ENCODE measurements around the gene LRRC56. TPM values are rescaled to one million over a fixed set of nuclear protein-coding genes. Genes with fewer than 3 reads are reported as not detected.
A peak's percentile ranks its signal among the peaks of the same experiment; 100 is the strongest.

LRRC56 gene
- total RNA-seq, 8 experiments from 2014 or later, result 0.75 to 7.6 (median 1.8) TPM

DNA sequence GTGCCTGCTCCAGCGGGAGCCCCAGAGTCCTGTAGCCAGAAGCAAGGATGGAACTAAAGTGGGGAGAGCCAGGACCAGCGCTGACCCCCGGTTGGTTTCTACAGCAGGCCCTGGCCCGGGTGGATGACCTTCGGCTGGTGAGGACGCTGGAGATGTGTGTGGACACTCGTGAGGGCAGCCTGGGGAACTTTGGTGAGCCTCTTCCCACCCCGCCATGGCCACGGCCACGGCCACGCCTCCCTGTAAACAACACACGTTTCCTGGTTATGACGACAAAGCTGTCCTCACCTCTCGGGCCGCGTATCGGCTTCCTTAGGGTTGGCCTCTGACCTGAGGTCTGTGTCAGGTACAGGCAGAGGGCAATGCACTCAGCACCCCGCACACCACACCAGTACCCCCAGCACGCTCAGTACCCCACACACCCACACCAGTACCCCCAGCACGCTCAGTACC is 4.1 kb downstream of the LRRC56 start:
- no CpG with 5 or more reads among the region's 20 CpGs for WGBS, 10 experiments
- Histone ChIP-seq H3K4me1 (replicated peaks in 1 of 2) (peaks cover 19 to 30% of the 10 kb centered on the region in 2 donors), H3K4me3 (no peak overlapping the region), H3K27ac (no peak overlapping the region)
- ATAC-seq (replicated peaks in 6 of 8), result no peak
- in situ Hi-C loops (cut with MboI; ENCODE audit: low pct_unique_long_range_greater_than_20kb in 2 of 9, low sequenced_read_pairs in 9 of 9, unreplicated experiment in 9 of 9), result no loop called here

DNA sequence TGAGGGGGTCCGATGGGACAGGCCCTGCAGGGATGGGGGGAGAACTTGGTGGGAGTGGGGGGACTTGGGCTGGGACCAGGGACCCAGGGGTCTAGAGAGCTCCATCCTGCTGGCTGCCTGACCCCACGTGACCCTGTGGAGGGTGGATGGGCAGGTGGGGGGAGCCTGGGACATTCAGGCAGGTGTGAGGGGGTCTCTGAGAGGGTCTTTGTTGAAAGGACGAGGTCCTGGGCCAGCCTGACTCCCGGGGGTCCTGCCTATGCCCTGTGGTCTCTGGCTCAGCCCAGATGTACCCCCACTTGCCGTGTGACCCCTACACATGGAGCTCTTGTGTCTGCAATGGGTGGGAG is 7.5 kb downstream of the LRRC56 start:
- peaks cover 8 to 12% of the 10 kb centered on the region in 2 donors for H3K4me1 ChIP-seq (replicated peaks in 1 of 2)
- ATAC-seq (replicated peaks in 6 of 8), result peak in 1 of 8 experiments; percentile 9
- in situ Hi-C loops (cut with MboI; ENCODE audit: low pct_unique_long_range_greater_than_20kb in 2 of 9, low sequenced_read_pairs in 9 of 9, unreplicated experiment in 9 of 9), result no loop called here
- H3K27ac ChIP-seq, result no peak overlapping the region
- H3K4me3 ChIP-seq, result no peak overlapping the region
- no CpG with 5 or more reads among the region's 5 CpGs for WGBS, 10 experiments

DNA sequence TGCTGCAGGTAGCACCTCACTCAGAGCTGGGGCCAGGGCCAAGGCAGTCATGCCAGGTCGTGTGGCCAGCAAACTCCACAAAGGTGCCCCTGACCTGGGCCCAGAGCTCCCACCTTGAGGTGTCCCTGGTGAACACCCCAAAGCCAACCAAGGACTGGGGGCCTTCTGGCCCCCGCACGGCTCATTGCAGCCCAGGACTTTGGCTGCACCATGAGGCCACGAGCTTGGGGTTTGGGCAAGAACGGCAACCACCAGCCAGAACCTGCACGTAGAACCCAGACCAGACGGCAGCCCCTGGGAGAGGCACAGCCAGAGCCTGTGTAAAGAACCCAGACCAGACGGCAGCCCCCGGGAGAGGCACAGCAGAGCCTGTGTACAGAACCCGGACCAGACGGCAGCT is 7.8 kb downstream of the LRRC56 start:
- no peak overlapping the region for H3K27ac ChIP-seq
- H3K4me3 ChIP-seq, result no peak overlapping the region
- 17 to 100% methylated on average over 1 of the region's 11 CpGs; no CpG with 5 or more reads in 8 of the 10 experiments for WGBS, 10 experiments
- in situ Hi-C loops (cut with MboI; ENCODE audit: low pct_unique_long_range_greater_than_20kb in 2 of 9, low sequenced_read_pairs in 9 of 9, unreplicated experiment in 9 of 9), result no loop called here
- H3K4me1 ChIP-seq (replicated peaks in 1 of 2), result peaks cover 8 to 11% of the 10 kb centered on the region in 2 donors
- ATAC-seq (replicated peaks in 6 of 8), result no peak

DNA sequence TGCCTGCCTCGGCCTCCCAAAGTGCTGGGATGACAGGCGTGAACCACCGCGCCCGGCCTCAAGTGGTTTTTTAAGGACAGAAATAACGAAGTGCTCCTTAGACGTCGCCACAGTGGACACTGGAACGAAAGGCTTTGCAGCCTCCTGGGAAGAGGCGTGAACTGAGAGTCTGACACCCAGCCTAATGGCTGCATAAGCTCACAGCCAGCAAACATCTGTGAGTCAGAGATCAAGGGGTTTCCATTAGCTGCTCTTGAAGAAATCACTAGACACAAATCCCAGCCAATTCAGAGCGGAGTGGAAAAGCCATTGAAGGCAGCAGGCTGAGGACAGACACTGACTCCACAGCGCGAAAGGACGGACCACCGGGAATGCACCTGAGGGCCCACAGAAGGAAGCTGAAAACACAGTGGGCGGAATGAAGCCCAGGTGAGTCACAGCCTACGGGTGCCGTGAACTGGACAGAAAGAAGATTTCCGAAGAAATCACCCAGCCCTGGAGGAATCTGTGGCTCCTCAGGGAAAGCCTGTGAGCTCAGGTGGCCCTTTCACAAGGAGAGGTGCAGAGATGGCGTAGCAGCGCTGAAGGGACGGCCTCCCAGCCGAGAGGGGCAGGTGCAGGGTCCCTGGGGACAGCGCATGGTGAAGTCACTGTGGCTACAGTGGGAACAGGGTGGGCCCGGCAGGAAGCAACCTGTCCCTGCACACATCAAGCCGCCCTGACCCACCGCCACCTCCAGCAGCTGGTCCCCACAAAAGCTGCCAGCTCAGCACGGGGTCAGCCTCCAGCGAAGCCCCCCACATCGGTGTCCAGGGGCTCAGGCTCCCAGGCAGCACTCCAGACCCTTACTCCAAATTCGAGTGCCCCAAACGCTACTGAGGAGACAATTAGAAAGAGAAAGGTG is 11.6 kb downstream of the LRRC56 start:
- WGBS, 10 experiments, result 69 to 100% (median 88%) methylated on average over 1 to 16 of the region's 32 CpGs; no CpG with 5 or more reads in 5 of the 10 experiments
- Histone ChIP-seq H3K27ac (no peak overlapping the region), H3K4me1 (replicated peaks in 1 of 2) (peaks cover 0 to 11% of the 10 kb centered on the region in 2 donors), H3K4me3 (no peak overlapping the region)
- ATAC-seq (replicated peaks in 6 of 8), result peak in 4 of 8 experiments; percentile 26 to 53 (median 42)
- in situ Hi-C loops (cut with MboI; ENCODE audit: low pct_unique_long_range_greater_than_20kb in 2 of 9, low sequenced_read_pairs in 9 of 9, unreplicated experiment in 9 of 9), result no loop called here

DNA sequence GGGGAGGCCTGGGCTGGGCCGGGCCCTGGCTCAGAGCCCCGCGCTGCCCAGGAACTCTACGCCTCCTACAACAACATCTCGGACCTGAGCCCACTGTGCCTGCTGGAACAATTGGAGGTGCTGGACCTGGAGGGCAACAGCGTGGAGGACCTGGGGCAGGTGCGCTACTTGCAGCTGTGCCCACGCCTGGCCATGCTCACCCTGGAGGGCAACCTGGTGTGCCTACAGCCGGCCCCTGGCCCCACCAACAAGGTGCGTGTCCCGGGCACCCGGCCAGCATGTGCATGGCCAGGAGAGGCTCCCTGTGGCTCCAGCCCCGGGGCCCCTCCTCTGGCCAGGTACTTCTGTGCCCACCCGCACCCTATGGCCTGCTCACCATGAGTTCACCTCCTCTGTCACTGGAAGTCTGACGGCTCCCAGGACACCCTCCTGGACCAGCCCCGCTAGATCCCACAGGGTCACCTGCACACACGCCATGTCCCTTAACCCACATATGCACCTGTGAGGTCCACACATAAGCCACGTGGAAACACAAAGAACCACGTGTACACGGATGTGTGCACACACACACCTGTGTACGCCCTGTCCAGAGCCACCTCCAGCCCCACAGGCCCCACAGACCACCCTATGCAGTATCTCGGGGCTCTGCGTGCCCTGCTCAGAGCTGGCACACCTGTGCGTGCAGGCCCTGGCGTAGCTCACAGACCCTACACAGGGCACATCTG is 12.9 kb downstream of the LRRC56 start:
- Histone ChIP-seq H3K4me1 (replicated peaks in 1 of 2) (peaks cover 5 to 20% of the 10 kb centered on the region in 2 donors), H3K27ac (no peak overlapping the region), H3K4me3 (no peak overlapping the region)
- in situ Hi-C loops (cut with MboI; ENCODE audit: low pct_unique_long_range_greater_than_20kb in 2 of 9, low sequenced_read_pairs in 9 of 9, unreplicated experiment in 9 of 9), result loop anchor here in 1 of 9 experiments (25.0 kb wide), 1 partner anchor 212 kb away; no protein-coding TSS in a partner anchor
- WGBS, 10 experiments, result 71 to 100% (median 89%) methylated on average over 1 to 12 of the region's 25 CpGs; no CpG with 5 or more reads in 5 of the 10 experiments
- ATAC-seq (replicated peaks in 6 of 8), result no peak

DNA sequence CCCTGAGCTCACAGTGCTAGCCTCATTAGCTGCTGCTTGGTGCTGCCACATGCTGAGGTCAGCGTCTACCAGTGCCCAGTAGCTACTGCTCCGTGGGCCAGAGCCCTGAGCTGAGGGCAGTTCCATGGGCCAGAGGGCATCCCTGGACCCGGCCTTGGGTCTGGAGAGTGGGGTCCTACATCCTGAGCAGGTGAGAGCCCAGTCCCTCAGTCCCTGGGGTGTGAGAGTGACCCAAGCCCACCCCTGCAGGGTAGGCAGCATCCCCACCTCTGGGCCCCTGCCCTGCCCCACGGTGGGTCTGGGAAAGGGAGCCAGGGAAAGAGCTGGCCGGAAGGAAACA is 13.4 kb downstream of the LRRC56 start:
- Histone ChIP-seq H3K4me1 (replicated peaks in 1 of 2) (peaks cover 5 to 20% of the 10 kb centered on the region in 2 donors), H3K4me3 (no peak overlapping the region), H3K27ac (no peak overlapping the region)
- no peak for ATAC-seq (replicated peaks in 6 of 8)
- no CpG with 5 or more reads among the region's 5 CpGs for WGBS, 10 experiments
- in situ Hi-C loops (cut with MboI; ENCODE audit: low pct_unique_long_range_greater_than_20kb in 2 of 9, low sequenced_read_pairs in 9 of 9, unreplicated experiment in 9 of 9), result loop anchor here in 1 of 9 experiments (25.0 kb wide), 1 partner anchor 212 kb away; no protein-coding TSS in a partner anchor

DNA sequence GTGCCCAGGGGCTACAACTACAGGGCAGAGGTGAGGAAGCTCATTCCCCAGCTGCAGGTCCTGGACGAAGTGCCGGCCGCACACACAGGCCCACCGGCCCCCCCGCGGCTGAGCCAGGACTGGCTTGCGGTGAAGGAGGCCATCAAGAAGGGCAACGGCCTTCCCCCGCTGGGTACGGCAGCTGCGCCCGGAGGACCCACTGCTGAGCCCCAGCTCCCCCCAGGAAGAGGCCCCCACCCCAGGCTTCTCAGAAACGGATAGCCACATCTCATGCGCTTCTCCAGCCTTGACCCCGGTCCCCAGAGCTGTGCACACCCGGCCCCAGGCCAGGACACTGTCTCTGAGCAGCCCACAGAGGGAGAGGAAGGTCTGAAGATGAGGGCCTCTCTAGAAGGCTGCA is 13.8 kb downstream of the LRRC56 start:
- Histone ChIP-seq H3K27ac (no peak overlapping the region), H3K4me1 (replicated peaks in 1 of 2) (peaks cover 5 to 20% of the 10 kb centered on the region in 2 donors), H3K4me3 (no peak overlapping the region)
- 60% methylated on average over 1 of the region's 16 CpGs; no CpG with 5 or more reads in 9 of the 10 experiments for WGBS, 10 experiments
- no peak for ATAC-seq (replicated peaks in 6 of 8)
- in situ Hi-C loops (cut with MboI; ENCODE audit: low pct_unique_long_range_greater_than_20kb in 2 of 9, low sequenced_read_pairs in 9 of 9, unreplicated experiment in 9 of 9), result loop anchor here in 1 of 9 experiments (25.0 kb wide), 1 partner anchor 211 kb away; no protein-coding TSS in a partner anchor

DNA sequence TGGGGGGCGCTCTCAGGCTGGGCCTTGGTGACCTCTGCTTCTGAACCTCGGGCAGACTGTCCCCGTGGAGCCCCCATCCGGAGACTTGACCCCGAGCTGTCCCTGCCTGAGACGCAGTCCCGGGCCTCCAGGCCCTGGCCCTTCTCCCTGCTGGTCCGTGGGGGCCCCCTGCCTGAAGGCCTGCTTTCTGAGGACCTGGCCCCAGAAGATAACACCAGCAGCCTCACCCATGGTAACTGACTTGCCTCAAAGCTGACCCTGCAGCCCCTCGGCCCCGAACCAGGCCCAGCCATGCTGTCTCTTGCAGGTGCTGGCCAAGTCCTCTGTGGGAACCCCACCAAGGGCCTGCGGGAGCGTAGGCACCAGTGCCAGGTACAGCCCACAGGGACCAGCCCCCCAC is 14.3 kb downstream of the LRRC56 start:
- in situ Hi-C loops (cut with MboI; ENCODE audit: low pct_unique_long_range_greater_than_20kb in 2 of 9, low sequenced_read_pairs in 9 of 9, unreplicated experiment in 9 of 9), result loop anchor here in 1 of 9 experiments (25.0 kb wide), 1 partner anchor 211 kb away; no protein-coding TSS in a partner anchor
- Histone ChIP-seq H3K27ac (no peak overlapping the region), H3K4me3 (no peak overlapping the region), H3K4me1 (replicated peaks in 1 of 2) (peaks cover 5 to 20% of the 10 kb centered on the region in 2 donors)
- no peak for ATAC-seq (replicated peaks in 6 of 8)
- 82 to 100% (median 82%) methylated on average over 2 to 3 of the region's 12 CpGs; no CpG with 5 or more reads in 7 of the 10 experiments for WGBS, 10 experiments

DNA sequence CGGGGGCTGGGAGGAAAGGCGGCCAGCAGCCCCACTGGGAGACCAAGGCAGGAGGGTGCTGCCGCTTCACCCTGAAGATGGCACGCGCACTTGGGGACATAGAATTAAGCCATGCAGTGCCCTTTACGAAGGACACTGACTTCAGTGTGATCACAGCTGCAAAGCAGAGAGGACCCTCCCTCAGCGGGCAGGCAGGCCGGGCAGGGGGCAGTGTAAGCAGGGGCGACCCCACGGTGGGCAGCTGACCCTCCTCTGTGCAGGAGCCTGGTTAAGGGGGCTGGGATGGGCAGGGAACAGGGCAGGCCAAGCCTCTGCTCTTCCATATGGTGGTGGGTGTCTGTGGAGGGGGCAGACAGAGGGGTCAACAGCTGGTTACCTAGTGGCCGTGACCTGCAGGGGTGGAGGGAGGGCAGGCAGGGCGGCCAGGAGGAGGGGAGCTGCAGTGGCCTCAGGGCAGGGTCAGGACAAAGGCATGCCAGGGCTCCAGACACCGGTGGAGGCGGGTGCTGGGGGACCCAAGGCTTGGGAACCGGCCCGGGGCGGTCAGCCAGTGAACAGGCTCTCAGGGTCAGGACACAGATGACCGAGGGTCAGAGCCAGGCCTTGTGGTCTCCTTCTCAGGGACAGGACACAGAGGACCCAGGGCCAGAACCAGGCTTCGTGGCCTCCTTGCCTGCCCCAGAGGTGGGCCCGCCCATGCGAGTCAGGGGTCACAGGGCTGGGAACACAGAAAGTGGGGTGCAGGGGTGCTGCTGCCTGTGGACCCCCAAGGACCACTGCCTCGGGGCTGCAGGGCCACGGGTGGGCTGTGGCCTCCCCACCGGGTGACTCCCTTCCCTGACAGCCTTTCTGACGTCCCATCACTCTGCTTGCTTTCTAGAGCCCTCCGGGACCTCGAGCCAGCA is 16.0 kb downstream of the LRRC56 start:
- Histone ChIP-seq H3K4me1 (replicated peaks in 1 of 2) (peaks cover 5 to 20% of the 10 kb centered on the region in 2 donors), H3K27ac (no peak overlapping the region), H3K4me3 (no peak overlapping the region)
- in situ Hi-C loops (cut with MboI; ENCODE audit: low pct_unique_long_range_greater_than_20kb in 2 of 9, low sequenced_read_pairs in 9 of 9, unreplicated experiment in 9 of 9), result loop anchor here in 1 of 9 experiments (25.0 kb wide), 1 partner anchor 209 kb away; no protein-coding TSS in a partner anchor
- 60 to 100% (median 90%) methylated on average over 1 to 3 of the region's 27 CpGs; no CpG with 5 or more reads in 4 of the 10 experiments for WGBS, 10 experiments
- ATAC-seq (replicated peaks in 6 of 8), result no peak

DNA sequence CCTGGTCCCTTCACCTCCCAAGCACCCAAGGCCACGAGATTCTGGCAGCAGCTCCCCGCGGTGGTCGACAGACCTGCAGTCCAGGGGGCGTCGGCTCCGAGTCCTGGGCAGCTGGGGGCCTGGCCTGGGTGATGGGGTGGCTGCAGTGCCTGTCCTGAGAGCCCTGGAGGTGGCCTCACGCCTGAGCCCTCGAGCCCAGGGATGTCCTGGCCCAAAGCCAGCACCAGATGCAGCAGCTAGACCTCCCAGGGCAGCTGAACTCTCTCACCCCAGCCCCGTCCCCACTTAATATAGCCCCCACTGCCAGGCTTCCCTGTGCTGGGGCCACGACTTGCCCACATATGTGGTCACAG is 16.6 kb downstream of the LRRC56 start:
- no peak for ATAC-seq (replicated peaks in 6 of 8)
- in situ Hi-C loops (cut with MboI; ENCODE audit: low pct_unique_long_range_greater_than_20kb in 2 of 9, low sequenced_read_pairs in 9 of 9, unreplicated experiment in 9 of 9), result loop anchor here in 1 of 9 experiments (25.0 kb wide), 1 partner anchor 208 kb away; no protein-coding TSS in a partner anchor
- H3K4me3 ChIP-seq, result no peak overlapping the region
- peaks cover 5 to 20% of the 10 kb centered on the region in 2 donors for H3K4me1 ChIP-seq (replicated peaks in 1 of 2)
- H3K27ac ChIP-seq, result no peak overlapping the region
- 40% methylated on average over 2 of the region's 11 CpGs; no CpG with 5 or more reads in 9 of the 10 experiments for WGBS, 10 experiments

DNA sequence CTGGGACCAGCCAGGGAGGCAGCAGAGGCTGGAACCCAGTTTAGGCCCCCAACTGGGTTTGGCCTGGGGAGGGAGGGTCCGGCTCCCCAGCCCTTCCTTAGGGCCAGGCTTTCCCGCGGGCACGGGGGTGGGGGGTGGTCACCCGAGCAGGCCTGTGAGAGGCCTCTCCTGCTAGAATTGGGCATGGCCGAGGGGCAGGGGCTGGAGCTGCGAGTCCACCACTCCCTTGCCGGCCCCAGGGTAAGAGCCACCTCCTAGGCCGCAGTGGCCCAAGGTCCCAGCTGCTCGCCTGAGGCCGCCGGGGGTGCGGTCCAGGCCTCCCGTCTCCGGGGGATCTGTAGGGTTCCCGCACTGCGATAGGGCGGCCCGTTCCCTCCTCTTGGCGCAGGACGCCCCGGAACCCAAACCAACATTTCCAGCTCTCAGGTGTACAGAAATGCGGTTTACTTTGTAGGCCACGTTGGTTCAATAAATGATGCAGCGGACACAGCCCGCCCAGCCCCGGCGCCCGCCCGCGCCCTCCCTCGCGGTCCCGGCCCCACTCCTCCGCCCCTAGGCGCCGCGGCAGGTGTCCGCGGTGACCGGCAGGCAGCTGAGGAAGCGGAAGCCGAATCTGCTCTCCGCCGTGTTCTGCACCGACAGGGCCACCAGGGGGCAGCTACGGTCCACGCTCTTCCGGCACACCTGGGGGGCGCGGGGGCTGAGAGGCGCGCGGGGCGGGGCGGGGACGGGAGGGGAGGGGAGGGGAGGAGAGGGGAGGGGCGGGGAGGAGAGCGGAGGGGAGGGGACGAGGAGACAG is 17.3 kb downstream of the LRRC56 start:
- in situ Hi-C loops (cut with MboI; ENCODE audit: low pct_unique_long_range_greater_than_20kb in 2 of 9, low sequenced_read_pairs in 9 of 9, unreplicated experiment in 9 of 9), result loop anchor here in 1 of 9 experiments (25.0 kb wide), 1 partner anchor 208 kb away; no protein-coding TSS in a partner anchor
- Histone ChIP-seq H3K27ac (no peak overlapping the region), H3K4me3 (peak overlapping the region; percentile 21 to 40 (median 32)), H3K4me1 (replicated peaks in 1 of 2) (peaks cover 5 to 20% of the 10 kb centered on the region in 2 donors)
- WGBS, 10 experiments, result 19 to 20% methylated on average over 2 to 8 of the region's 60 CpGs; no CpG with 5 or more reads in 8 of the 10 experiments
- peak; percentile 47 to 70 (median 62) for ATAC-seq (replicated peaks in 6 of 8)

All from motor neuron (in vitro differentiated cells).